Stimulated activated CD8-positive, alpha-beta memory T cell treated with anti-CD3 and anti-CD28 coated beads, Interleukin-15, amount 100 ng/mL, for 24 hours (primary cell): ENCODE measurements around the gene HRK.
"Not testable (repeated sequence)": the region's sequence is repeated elsewhere in the genome, so short reads cannot be mapped to it uniquely, and the experiment has no call there.

Experiments
- DNase-seq: peaks from one replicate; pipeline ENCODE4 v3.0.0-alpha.2; 2020; ENCODE audit warnings: low read depth

The HRK gene

DNA sequence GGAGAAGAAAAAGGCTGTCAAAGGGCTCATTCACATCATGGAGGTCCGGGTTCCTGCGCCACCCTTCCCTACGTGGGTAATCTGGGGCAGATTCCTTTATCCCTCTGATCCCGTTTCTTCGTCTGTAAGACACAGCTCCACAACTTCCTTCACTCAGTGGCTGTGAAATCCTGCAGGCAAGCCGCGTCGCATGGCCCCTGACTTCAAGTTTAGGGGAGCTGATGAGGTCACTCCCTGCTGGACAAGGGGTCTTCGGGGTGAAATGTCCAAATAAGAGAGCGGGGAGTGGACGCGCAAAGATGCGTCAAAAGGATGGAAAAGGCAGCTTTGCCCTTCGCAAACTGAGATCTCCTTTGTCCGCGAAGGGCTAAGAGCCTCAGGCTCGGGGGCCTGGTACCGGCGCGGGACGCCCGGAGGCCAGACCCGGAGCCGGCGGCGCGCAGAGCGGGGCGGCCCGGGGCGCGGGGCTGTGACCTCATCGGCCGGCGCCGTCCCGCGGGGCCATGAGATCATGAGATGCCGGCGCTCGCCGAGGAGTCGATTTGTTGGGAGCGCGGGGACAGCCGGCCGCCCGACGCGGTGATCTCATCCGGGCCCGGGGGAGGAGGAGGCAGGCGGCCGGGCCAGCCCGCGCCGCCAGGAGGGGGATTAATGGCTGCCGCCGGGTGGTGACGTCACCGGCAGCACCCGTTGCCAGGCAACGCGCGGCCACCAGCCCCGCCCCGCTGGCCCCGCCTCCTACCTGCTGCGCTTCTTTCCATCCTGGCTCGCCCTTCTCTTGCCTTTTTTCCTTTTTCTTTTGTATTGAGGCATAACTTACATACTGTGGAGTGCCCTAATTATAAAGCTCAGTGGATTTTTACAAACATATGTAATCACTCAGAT, 62.1 kb downstream of the HRK start:
- DNase-seq, result peak; percentile 78

DNA sequence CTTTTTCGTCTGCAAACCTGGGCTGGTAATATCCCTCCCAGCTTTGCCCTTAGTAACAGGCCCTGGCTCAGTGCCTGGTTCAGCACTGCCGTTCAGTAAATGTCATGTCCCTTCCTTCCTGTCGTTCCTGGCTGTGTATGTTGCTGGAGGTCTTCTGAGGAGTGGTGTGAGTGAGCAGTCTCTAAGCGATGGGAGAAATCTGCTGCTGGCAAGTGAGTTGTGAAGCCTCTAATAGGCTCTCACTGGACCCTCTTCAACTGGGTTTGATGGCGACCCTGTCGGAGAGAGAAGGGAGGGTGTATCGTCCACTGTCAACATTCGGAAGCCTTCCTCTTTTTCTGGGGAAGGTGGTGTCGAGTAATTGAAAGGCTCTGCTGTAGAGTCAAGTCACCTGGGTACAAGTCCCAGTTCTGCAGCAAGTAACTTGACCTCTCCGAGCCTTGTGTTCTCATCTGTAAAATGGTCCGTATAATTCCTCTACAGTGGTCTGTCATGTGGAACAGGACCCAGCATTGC, 62.8 kb downstream of the HRK start:
- DNase-seq, result no peak

DNA sequence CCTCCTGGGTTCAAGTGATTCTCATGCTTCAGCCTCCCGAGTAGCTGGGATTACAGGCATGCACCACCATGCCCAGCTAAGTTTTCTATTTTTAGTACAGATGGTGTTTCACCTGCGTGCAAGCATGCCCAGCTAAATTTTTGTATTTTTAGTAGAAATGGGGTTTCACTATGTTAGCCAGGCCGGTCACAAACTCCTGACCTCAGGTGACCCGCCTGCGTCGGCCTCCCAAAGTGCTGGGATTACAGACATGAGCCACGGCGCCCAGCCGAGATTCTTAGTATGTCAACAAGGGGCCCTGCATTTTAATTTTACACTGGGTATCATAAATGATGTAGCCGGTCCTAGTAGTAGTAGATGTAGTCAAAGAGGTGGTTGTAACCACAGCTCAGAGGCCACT, 66.5 kb downstream of the HRK start:
- not testable (repeated sequence) for DNase-seq

DNA sequence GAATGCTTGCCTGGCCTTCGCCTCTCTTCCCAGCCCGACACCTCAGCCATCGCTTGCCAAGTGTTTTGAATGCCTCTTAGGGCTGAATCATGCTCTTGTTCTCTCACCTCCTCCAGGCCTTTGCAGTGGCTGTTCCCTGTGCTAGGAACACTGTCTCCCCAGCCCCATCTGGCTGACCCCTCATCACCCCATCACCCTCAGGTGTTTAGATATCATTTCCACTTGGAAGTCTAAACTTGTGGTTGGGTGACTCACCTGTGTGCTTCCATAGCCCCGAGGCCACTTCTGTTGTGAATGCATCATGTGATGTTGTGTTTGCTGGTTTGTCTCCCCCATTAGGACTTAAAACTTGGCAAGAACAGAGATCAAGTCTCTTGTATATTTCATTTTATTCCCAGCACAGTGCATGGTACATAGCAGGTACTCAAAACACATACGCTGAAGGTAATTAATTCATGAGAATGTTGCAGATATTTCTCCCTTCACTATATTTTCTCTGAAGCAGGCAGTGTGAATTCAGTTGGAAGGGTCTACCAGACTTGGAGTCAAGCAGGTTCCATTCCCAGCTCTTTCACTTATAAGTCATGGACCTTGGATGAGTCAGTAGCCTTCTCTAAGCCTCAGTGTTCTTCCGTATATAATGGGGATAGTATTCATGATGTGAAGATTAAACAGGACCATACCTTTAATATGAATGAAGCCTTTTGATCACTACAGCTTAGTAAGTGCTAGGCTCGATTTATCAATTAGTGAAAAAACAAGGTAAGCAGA, 67.8 kb downstream of the HRK start:
- DNase-seq, result no peak

GRCh38 chr12:116812238-116812637, 69.0 kb downstream of the HRK start:
- no peak for DNase-seq

- no peak for DNase-seq
Observed at GRCh38 chr12:116808113-116809105, 72.8 kb downstream of the HRK start.

- DNase-seq, result no peak
Observed at GRCh38 chr12:116807546-116807945, 73.7 kb downstream of the HRK start.

DNA sequence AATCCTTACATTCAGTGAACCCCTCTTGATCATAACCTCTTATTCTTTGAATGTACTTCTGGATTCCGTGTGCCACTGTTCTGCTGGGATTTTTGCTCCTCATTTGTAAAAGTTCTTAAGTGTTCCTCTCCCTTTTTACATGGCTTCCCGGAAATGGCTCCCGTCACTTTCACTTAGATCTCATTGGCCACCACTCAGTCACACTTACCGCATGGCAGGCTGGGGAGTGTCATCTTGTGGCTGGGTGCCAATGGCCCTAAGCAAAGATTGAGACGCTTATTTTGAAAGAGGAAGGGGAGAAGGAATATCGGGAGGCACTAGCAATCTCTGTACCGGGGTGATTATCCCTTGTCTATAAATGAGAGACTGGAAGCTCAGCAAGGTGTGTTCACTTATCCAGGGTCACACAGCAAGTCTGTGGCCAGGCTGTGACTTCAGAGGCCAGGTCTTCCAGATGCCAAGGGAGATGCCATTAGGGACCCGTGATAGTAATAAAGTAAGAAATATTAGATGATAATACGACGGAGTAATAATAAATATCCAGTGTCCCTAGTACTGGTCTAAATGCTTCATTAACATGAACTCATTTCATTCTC, 74.3 kb downstream of the HRK start:
- DNase-seq, result no peak
